Activated T-helper 1 cell treated with anti-CD3 and anti-CD28 coated beads, Interleukin-12 subunit alpha, Interleukin-12 subunit beta, Interleukin-2, Interleukin-4 antibody, amounts not matched to agents 30 ng/mL and 10 ng/mL and 1 ng/mL, durations not matched to agents 14 hours and 24 hours and 36 hours (primary cell): Measurements from ENCODE around the gene POLN. TPM values are rescaled to one million over a fixed set of nuclear protein-coding genes. Genes with fewer than 3 reads are reported as not detected.

Experiments
- DNase-seq: peaks from one replicate; pipeline ENCODE4 v3.0.0; 2021; ENCODE audit warnings: low spot score
- H3K27ac Mint-ChIP-seq: one replicate; pipeline ENCODE4 v1.8.0; 2021; ENCODE audit warnings: mild to moderate bottlenecking, mixed read lengths
- H3K27me3 Mint-ChIP-seq: one replicate; pipeline ENCODE4 v1.8.0; 2022; ENCODE audit warnings: mild to moderate bottlenecking, moderate library complexity, mixed read lengths; ENCODE audit not compliant: insufficient read depth
- H3K36me3 Mint-ChIP-seq: one replicate; pipeline ENCODE4 v1.8.0; 2021; ENCODE audit warnings: low read depth, mixed read lengths
- H3K4me1 Mint-ChIP-seq: one replicate; pipeline ENCODE4 v1.8.0; 2021; ENCODE audit warnings: low read depth, mixed read lengths
- H3K4me3 Mint-ChIP-seq: one replicate; pipeline ENCODE4 v1.8.0; 2021; ENCODE audit warnings: mild to moderate bottlenecking, moderate library complexity, mixed read lengths
- H3K9me3 Mint-ChIP-seq: one replicate; pipeline ENCODE4 v1.8.0; 2021; ENCODE audit warnings: mixed read lengths
- intact Hi-C: fragments of 100-400 bp; cut with micrococcal nuclease; formaldehyde crosslinking; loops from one replicate; pipeline ENCODE4 v1.15.1; 2024
- total RNA-seq: library from RNA; stranded (reverse); gene quantifications from 2 replicates; pipeline ENCODE4 v1.2.3, GENCODE V29; 2022

POLN gene
- total RNA-seq, 1 donor from 2014 or later, result 3.5 TPM

DNA sequence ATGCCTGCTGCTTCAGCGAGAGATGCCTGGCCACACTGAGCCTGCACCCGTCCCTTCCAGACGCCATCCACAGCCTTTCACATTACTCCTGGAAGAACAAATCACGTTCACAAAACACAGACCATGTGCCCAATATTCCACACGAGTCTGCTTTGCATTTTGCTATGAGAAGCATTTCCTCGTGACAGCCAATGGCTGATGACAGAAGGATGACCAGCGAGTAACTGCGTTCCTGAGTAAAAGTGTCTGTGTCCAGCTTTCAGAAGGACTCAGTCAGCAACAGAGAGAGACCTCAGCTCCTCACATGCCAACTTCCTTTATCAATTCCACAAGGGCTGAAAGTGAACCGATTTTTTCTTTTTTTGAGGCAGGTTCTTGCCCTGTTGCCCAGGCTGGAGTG is 163.3 kb downstream of the POLN start:
- no peaks in the 10 kb centered on the region for H3K36me3 Mint-ChIP-seq
- intact Hi-C loops, result no loop called here
- DNase-seq, result no peak
- H3K27ac Mint-ChIP-seq, result no peak overlapping the region
- no peaks in the 10 kb centered on the region for H3K9me3 Mint-ChIP-seq
- no peak overlapping the region for H3K4me3 Mint-ChIP-seq
- H3K27me3 Mint-ChIP-seq, result peaks cover 3% of the 10 kb centered on the region
- H3K4me1 Mint-ChIP-seq, result no peaks in the 10 kb centered on the region

- Mint-ChIP-seq H3K4me3 (no peak overlapping the region), H3K27ac (no peak overlapping the region), H3K4me1 (no peaks in the 10 kb centered on the region), H3K9me3 (no peaks in the 10 kb centered on the region), H3K36me3 (no peaks in the 10 kb centered on the region), H3K27me3 (peaks cover 2% of the 10 kb centered on the region)
- intact Hi-C loops, result no loop called here
- DNase-seq, result no peak
These were observed 164.1 kb downstream of the POLN start for GRCh38 chr4:2077537-2078460.

- DNase-seq, result no peak
- Mint-ChIP-seq H3K36me3 (no peaks in the 10 kb centered on the region), H3K4me3 (no peak overlapping the region), H3K9me3 (no peaks in the 10 kb centered on the region), H3K27me3 (no peaks in the 10 kb centered on the region), H3K27ac (no peak overlapping the region), H3K4me1 (no peaks in the 10 kb centered on the region)
- intact Hi-C loops, result no loop called here
These were observed 164.9 kb downstream of the POLN start for GRCh38 chr4:2076908-2077536.

GRCh38 chr4:2075987-2076907 is 165.7 kb downstream of the POLN start:
- no peak overlapping the region for H3K4me3 Mint-ChIP-seq
- intact Hi-C loops, result no loop called here
- no peaks in the 10 kb centered on the region for H3K9me3 Mint-ChIP-seq
- H3K27ac Mint-ChIP-seq, result no peak overlapping the region
- H3K27me3 Mint-ChIP-seq, result no peaks in the 10 kb centered on the region
- H3K36me3 Mint-ChIP-seq, result no peaks in the 10 kb centered on the region
- H3K4me1 Mint-ChIP-seq, result no peaks in the 10 kb centered on the region
- no peak for DNase-seq

DNA sequence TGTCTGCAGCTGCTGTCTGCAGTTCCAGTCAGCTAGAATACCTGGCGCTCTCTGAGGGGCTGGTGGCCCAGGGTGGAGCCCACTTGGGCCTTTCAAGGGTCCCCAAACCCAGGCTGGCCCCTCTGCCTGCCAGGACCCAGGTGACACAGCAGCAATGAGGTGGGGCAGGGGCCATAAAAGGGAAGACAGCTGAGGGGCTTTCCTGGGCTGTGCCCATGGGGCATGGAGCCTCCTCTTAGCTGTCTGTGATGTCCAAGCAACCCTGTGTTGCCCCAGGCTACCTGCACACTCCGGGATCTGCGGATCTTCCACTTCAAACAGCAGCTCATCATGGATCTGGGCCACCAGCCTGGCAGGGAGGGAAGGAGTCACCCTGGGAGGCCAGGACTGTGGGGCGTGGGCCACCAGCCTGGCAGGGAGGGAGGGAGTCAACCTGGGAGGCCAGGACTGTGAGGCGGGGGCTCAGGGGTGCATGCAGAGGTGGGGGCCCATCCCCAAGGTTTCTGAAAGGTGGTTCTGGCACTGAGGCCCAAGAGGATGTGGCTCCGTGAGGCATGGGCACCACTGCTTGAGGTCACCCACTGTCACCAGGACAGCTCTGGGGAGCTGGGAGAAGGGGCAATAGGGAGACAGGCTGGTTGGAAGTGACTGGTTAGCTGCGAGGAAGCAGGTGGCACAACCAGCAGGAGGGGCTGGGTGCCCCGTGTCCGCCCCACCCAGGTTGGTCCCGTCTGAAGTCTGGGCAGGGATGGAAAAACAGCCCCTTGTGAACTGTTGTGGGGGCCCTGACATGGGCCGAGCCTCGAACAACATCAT is 166.5 kb downstream of the POLN start:
- no peak for DNase-seq
- Mint-ChIP-seq H3K4me3 (no peak overlapping the region), H3K4me1 (no peaks in the 10 kb centered on the region), H3K9me3 (no peaks in the 10 kb centered on the region), H3K36me3 (no peaks in the 10 kb centered on the region), H3K27me3 (no peaks in the 10 kb centered on the region), H3K27ac (no peak overlapping the region)
- intact Hi-C loops, result no loop called here

GRCh38 chr4:2074588-2074987 is 167.3 kb downstream of the POLN start:
- Mint-ChIP-seq H3K27ac (no peak overlapping the region), H3K27me3 (no peaks in the 10 kb centered on the region), H3K36me3 (no peaks in the 10 kb centered on the region), H3K9me3 (no peaks in the 10 kb centered on the region), H3K4me1 (no peaks in the 10 kb centered on the region), H3K4me3 (no peak overlapping the region)
- DNase-seq, result no peak
- intact Hi-C loops, result no loop called here

DNA sequence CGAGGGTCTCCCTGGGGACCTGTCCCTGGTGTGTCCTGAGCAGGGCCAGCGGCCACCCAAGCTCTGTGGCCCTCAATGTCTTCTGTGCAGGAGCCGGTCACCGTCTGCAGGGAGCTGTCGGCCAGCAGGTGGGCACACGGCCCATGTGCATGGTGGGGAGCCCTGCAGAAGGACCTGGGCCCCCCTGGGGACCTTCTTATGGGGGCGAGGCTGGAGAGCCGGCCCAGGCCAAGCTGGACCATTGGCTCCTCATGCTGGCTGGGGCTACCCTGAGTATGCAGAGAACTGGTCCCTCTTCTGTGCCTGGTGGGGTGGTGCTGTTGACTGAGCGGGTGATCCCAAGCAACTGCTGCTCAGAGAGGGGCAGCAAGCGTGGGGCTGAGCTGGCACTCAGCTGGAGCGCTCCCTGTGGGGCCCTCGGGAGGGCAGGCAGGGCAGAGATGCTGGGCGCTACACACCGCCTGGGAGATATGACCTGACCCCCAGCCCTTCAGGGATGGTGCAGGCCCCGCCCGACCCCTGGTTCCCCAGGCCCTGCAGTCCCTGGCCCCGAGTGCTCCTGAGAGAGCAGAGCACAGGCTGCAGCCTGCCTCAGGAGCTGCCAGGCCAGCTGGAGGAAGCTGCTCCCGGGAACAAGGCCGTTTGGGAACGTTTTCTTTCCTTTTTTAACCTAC is 168.0 kb downstream of the POLN start:
- intact Hi-C loops, result no loop called here
- H3K27ac Mint-ChIP-seq, result no peak overlapping the region
- H3K4me1 Mint-ChIP-seq, result no peaks in the 10 kb centered on the region
- H3K4me3 Mint-ChIP-seq, result no peak overlapping the region
- H3K36me3 Mint-ChIP-seq, result no peaks in the 10 kb centered on the region
- no peaks in the 10 kb centered on the region for H3K27me3 Mint-ChIP-seq
- DNase-seq, result no peak
- H3K9me3 Mint-ChIP-seq, result no peaks in the 10 kb centered on the region

DNA sequence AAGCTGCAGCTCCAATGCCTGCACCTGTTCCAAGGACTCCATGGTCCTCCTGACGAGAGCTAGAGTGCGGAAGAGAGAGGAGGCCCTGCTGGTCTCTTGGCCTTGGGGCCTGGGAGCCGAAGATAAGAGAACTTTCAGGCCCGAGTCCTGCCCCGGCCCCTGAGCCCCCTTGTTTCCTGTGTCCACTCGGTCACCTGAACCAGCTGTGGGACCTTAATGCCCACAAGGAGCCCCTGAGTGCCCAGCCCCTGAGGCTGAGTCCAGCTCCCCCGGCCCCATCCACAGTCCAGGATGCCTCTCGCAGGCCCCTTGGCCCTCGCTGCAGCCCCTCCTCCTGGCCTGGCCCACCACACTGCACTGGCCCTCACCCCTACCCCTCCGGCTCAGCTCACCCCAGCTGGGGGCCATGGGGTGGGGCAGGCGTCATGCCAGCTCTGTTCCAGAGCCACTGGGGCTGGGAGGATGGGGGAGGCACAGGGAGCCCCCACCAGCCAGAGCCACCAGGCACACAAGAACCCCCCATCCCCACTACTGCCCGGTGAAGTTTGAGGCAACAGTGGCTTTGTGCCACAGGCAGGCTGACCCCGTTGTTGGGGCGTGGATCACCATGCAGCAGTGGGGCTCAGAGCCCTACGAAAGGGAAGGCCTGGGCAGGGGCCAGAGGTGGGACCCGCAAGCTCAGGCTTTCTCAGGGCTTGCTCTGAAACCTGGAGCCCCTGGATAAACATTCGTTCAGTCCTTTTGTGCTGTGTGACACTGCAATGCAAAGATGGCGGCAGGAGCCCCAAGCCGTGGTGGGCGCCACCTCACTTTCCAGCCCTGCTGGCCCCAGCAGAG is 168.7 kb downstream of the POLN start:
- Mint-ChIP-seq H3K36me3 (no peaks in the 10 kb centered on the region), H3K27me3 (no peaks in the 10 kb centered on the region), H3K4me3 (no peak overlapping the region), H3K4me1 (no peaks in the 10 kb centered on the region), H3K9me3 (no peaks in the 10 kb centered on the region), H3K27ac (no peak overlapping the region)
- intact Hi-C loops, result no loop called here
- DNase-seq, result no peak

DNA sequence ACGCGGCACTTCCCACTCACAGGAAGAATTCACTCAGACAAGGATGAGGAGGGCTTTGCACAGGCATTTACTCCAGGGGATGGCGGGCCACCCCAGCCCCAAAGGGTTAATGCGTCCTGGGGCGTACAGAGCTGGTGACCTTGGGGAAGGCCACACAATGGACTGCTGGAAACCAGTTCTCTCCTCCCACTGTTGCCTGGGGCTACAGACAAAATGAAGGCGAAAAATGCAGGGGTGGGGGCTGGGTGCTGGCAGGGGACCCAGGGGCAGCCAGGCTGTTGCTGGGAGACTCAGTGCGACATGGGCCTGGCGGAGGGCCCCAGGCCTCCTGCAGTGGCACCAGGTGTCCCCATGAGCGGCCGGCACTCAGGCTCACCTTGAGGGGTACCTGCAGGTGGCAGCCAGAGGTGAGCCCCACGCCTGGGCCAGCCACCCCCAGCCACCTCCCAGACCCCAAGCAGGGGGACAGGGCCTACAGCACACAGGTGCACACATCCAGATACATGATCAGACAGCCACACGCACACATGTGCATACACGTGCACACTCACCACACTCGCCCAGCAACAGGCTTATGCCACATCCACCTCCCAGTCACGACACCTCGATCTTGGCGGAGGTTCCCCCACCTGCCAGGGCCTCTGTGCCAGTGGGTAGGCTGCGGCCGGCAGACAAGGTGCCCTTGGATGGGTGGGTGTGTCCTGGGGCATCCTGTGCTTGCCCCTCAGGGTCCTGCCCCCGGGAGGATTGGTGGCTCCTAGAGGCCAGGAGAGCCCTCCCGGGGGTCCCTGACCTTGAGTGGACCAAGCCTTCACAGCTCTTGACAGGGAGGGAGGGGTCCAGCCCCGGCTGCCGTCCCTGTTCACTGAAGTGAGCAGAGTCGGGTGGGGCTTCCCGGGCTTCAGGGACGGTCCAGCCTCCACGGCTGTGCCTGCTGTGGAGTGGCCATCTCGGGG is 169.7 kb downstream of the POLN start:
- Mint-ChIP-seq H3K4me3 (no peak overlapping the region), H3K27ac (no peak overlapping the region), H3K36me3 (no peaks in the 10 kb centered on the region), H3K9me3 (no peaks in the 10 kb centered on the region), H3K27me3 (no peaks in the 10 kb centered on the region), H3K4me1 (no peaks in the 10 kb centered on the region)
- intact Hi-C loops, result no loop called here
- no peak for DNase-seq

- no peaks in the 10 kb centered on the region for H3K4me1 Mint-ChIP-seq
- H3K27ac Mint-ChIP-seq, result no peak overlapping the region
- H3K36me3 Mint-ChIP-seq, result no peaks in the 10 kb centered on the region
- H3K4me3 Mint-ChIP-seq, result no peak overlapping the region
- H3K27me3 Mint-ChIP-seq, result no peaks in the 10 kb centered on the region
- no peak for DNase-seq
- intact Hi-C loops, result no loop called here
- H3K9me3 Mint-ChIP-seq, result no peaks in the 10 kb centered on the region
These were observed 170.5 kb downstream of the POLN start for GRCh38 chr4:2071252-2071911.
